HEK293T (cell line): ENCODE results near the gene TPRX2.
A peak's percentile ranks its signal among the peaks of the same experiment; 100 is the strongest.

Experiments used
- CTCF ChIA-PET: fragments of 350-600 bp; formaldehyde crosslinking; extraction: SDS; loops from one replicate; lab custom pipeline; 2021; ENCODE audit warnings: antibody characterized with exemption, inconsistent platforms; lab: Yijun Ruan, JAX
- POLR2A ChIA-PET: fragments of 350-600 bp; formaldehyde crosslinking; extraction: SDS; loops from one replicate; lab custom pipeline; 2020; ENCODE audit warnings: antibody characterized with exemption, inconsistent platforms; lab: Yijun Ruan, JAX
- DNase-seq: peaks from one replicate; pipeline ENCODE4 v3.0.0; 2012; ENCODE audit warnings: mixed read lengths; ENCODE audit errors: extremely low spot score
- ARNT ChIP-seq: fragments of 450-650 bp; IDR thresholded peaks from 2 replicates; pipeline ENCODE4 v1.6.1; 2017; ENCODE audit warnings: mild to moderate bottlenecking
- BHLHE40 ChIP-seq: fragments of 450-650 bp; IDR thresholded peaks from 2 replicates; pipeline ENCODE4 v1.6.1; 2016; ENCODE audit warnings: mild to moderate bottlenecking, moderate library complexity, borderline replicate concordance
- CTBP1 ChIP-seq: fragments of 450-650 bp; IDR thresholded peaks from 2 replicates; pipeline ENCODE4 v1.6.1; 2016; ENCODE audit warnings: borderline replicate concordance
- ELF4 ChIP-seq: fragments of 450-650 bp; IDR thresholded peaks from 2 replicates; pipeline ENCODE4 v1.6.1; 2017; ENCODE audit warnings: antibody characterized with exemption
- FOXA1 ChIP-seq: fragments of 450-650 bp; IDR thresholded peaks from 2 replicates; pipeline ENCODE4 v1.6.1; 2016; ENCODE audit warnings: mild to moderate bottlenecking
- FOXK2 ChIP-seq: fragments of 450-650 bp; IDR thresholded peaks from 2 replicates; pipeline ENCODE4 v1.6.1; 2016; ENCODE audit warnings: mild to moderate bottlenecking
- FOXM1 ChIP-seq: fragments of 450-650 bp; IDR thresholded peaks from 2 replicates; pipeline ENCODE4 v1.6.1; 2017; ENCODE audit warnings: mild to moderate bottlenecking, borderline replicate concordance
- HDGF ChIP-seq: fragments of 450-650 bp; IDR thresholded peaks from 2 replicates; pipeline ENCODE4 v1.6.1; 2017; ENCODE audit warnings: antibody characterized with exemption, borderline replicate concordance
- L3MBTL2 ChIP-seq: fragments of 450-650 bp; conservative IDR thresholded peaks from 2 replicates; pipeline ENCODE4 v1.6.1; 2016; ENCODE audit warnings: mild to moderate bottlenecking
- LEF1 ChIP-seq: fragments of 450-650 bp; IDR thresholded peaks from 2 replicates; pipeline ENCODE4 v1.6.1; 2017; ENCODE audit warnings: mild to moderate bottlenecking, borderline replicate concordance
- NFRKB ChIP-seq: fragments of 450-650 bp; IDR thresholded peaks from 2 replicates; pipeline ENCODE4 v1.6.1; 2016; ENCODE audit warnings: mild to moderate bottlenecking, moderate library complexity
- PKNOX1 ChIP-seq: fragments of 450-650 bp; IDR thresholded peaks from 2 replicates; pipeline ENCODE4 v1.6.1; 2016
- SP1 ChIP-seq: fragments of 450-650 bp; IDR thresholded peaks from 2 replicates; pipeline ENCODE4 v1.6.1; 2017
- SUZ12 ChIP-seq: fragments of 450-650 bp; IDR thresholded peaks from 2 replicates; pipeline ENCODE4 v1.6.1; 2016; ENCODE audit warnings: mild to moderate bottlenecking
- TARDBP ChIP-seq: fragments of 450-650 bp; IDR thresholded peaks from 2 replicates; pipeline ENCODE4 v1.6.1; 2016
- ZNF384 ChIP-seq: fragments of 450-650 bp; IDR thresholded peaks from 2 replicates; pipeline ENCODE4 v1.6.1; 2016

TPRX2 gene

DNA sequence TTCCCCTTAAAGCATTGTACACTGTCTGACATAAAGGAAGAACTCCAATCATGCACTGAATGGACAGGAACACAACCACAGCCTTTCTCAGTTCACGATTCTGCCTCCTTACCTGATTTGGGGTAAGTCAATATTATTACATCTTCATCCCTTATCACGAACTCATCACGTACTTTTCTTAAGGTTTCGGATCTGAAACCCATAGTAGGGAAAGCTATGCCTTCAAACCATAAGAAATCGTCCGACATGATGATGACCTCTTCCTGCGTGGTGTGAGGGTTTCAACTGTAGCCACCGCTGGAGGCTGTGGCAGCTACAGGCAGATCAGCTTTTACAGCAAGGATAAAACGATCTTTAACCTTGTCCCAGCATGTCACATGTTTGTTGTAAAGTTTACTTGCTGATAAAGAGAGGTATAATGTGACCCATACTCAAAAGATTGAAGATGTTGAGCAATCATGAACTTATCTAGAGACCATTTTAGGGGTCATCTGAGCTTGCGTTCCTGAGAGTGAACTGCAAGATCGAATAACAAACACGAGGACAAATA lies 27.1 kb downstream of the TPRX2 start, which contains the start of gene SULT2A1:
Gene SULT2A1, minus strand, starts transcription at position 306 of the 550 bp plus-strand sequence. Its CDS starts 58 bp downstream, at position 248.
- peak; percentile 28 for DNase-seq
- POLR2A ChIA-PET, result no interaction called here
- CTCF ChIA-PET, result interaction anchor here (1.4 to 1.6 kb wide), 2 partner anchors 17 to 22 kb away, joined by 5 read pairs; no protein-coding TSS in a partner anchor
- TF ChIP-seq L3MBTL2 (peak; percentile 21; the same call in 1 of the 2 replicates), ARNT (no peak)

GRCh38 chr19:47890865-47891621 lies 32.0 kb downstream of the TPRX2 start:
- TF ChIP-seq PKNOX1 (no peak), FOXA1 (no peak), NFRKB (no peak), BHLHE40 (no peak), ELF4 (no peak), FOXM1 (no peak)
- ChIA-PET CTCF (no interaction called here), POLR2A (no interaction called here)

DNA sequence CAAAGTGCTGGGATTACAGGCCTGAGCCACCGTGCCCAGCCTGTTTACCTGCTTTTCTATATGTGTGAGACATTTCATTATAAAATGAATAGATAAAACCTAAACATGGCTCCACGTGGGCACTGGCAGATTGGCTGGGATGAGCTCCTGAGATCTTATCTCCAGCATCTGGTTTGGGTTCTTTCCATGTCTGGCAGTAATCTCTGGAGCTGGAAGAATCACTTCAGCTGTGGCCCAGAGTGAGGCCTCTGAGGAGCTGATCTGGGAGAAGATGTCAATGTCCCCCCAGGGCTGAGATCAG lies 32.5 kb downstream of the TPRX2 start:
- DNase-seq, result no peak
- TF ChIP-seq L3MBTL2 (no peak), ELF4 (no peak), SUZ12 (no peak), LEF1 (no peak), FOXK2 (no peak), ARNT (no peak), BHLHE40 (no peak), PKNOX1 (no peak), CTBP1 (no peak), NFRKB (no peak), ZNF384 (no peak), TARDBP (no peak), SP1 (no peak), HDGF (no peak), FOXM1 (no peak), FOXA1 (no peak)
- ChIA-PET CTCF (no interaction called here), POLR2A (no interaction called here)

More at GRCh38 chr19:47890865-47891621, 32.0 kb downstream of the TPRX2 start:
- DNase-seq, result no peak

- TF ChIP-seq L3MBTL2 (no peak), FOXM1 (no peak), FOXA1 (no peak), FOXK2 (no peak), LEF1 (no peak), SUZ12 (no peak), ARNT (no peak)
- ChIA-PET CTCF (no interaction called here), POLR2A (no interaction called here)
- no peak for DNase-seq
Measured at GRCh38 chr19:47891923-47892666, 33.1 kb downstream of the TPRX2 start.

DNA sequence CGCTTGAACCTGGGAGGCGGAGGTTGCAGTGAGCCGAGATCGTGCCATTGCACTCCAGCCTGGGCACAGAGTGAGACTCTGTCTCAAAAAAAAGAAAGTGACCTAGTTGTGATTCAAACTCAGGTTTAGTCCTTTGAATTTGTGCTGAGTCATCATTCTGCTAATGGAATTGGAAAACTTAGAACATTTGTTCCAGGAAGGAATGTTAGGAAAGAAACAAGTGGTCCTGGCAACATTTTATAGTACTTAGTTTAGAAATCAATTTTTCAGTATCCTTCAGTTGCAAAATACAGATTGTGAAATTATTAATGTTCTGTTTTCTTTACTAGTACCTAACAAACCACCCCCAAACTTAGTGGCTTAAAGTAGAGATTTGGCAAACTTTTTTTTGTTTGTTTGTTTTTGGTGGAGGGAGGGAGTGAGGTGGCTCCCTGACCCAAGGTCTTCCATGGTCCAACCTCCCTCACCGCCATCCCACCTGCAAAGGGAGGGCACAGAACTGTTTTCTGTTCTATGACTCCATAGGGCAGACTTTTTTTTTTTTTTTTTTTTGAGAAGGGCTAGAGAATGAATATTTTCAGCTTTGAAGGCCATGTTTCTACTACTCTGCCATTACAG lies 36.2 kb downstream of the TPRX2 start:
- no peak for TF ChIP-seq FOXM1
- no peak for TF ChIP-seq SP1
- TF ChIP-seq FOXK2, result no peak
- TF ChIP-seq HDGF, result no peak
- no peak for TF ChIP-seq ARNT
- TF ChIP-seq FOXA1, result no peak
- TF ChIP-seq ELF4, result no peak
- no peak for TF ChIP-seq CTBP1
- TF ChIP-seq LEF1, result no peak
- TF ChIP-seq BHLHE40, result no peak
- no peak for TF ChIP-seq ZNF384
- no peak for TF ChIP-seq TARDBP
- no peak for TF ChIP-seq NFRKB
- TF ChIP-seq L3MBTL2, result no peak
- TF ChIP-seq SUZ12, result no peak
- TF ChIP-seq PKNOX1, result no peak
- DNase-seq, result no peak
- POLR2A ChIA-PET, result no interaction called here
- CTCF ChIA-PET, result no interaction called here

- POLR2A ChIA-PET, result no interaction called here
- CTCF ChIA-PET, result no interaction called here
- TF ChIP-seq ELF4, result no peak
- DNase-seq, result no peak
Measured at GRCh38 chr19:47896019-47896418, 37.0 kb downstream of the TPRX2 start.
